ENCODE results near the gene HDAC4. TPM values are rescaled to one million over a fixed set of nuclear protein-coding genes. Genes with fewer than 3 reads are reported as not detected.

The HDAC4 gene
- total RNA-seq, 1 experiment from 2014 or later = 47.6 TPM

- H3K79me2 ChIP-seq (ENCODE audit: insufficient read depth, low read length) = peaks cover 99% of the 10 kb centered on the region
- no peaks in the 10 kb centered on the region; a peak in 1 of 4 replicates for H3K36me3 ChIP-seq (ENCODE audit: control insufficient read depth in 1 of 2, insufficient read depth in 2 of 2, low read length in 2 of 2)
- no peaks in the 10 kb centered on the region for H4K20me1 ChIP-seq (ENCODE audit: insufficient read depth)
- DNase-seq (ENCODE audit: low read depth, low spot score) (no peak), ATAC-seq (no peak)
- TF ChIP-seq EZH2 (IDR thresholded peaks at IDR 0.05) (no peak), ZNF274 (IDR thresholded peaks at IDR 0.05; ENCODE audit: low read depth, low read length) (no peak), SP1 (IDR thresholded peaks at IDR 0.05; ENCODE audit: low read depth) (no peak), CTCF (IDR thresholded peaks at IDR 0.05 in 2 of 3, conservative IDR thresholded peaks at IDR 0.05 in 1 of 3; ENCODE audit: borderline replicate concordance in 1 of 3, insufficient read depth in 1 of 3, low read depth in 2 of 3, low read length in 2 of 3) (no peak), FOSL1 (IDR thresholded peaks at IDR 0.05; ENCODE audit: low read depth) (no peak), EGR1 (IDR thresholded peaks at IDR 0.05; ENCODE audit: low read depth) (no peak), ATF3 (IDR thresholded peaks at IDR 0.05) (no peak), RAD21 (IDR thresholded peaks at IDR 0.05; ENCODE audit: low read depth) (no peak), REST (IDR thresholded peaks at IDR 0.05; ENCODE audit: low read depth) (no peak), CBX3 (IDR thresholded peaks at IDR 0.05; ENCODE audit: low read depth) (no peak), MAX (IDR thresholded peaks at IDR 0.05) (no peak), YY1 (IDR thresholded peaks at IDR 0.05; ENCODE audit: extremely low read depth, insufficient replicate concordance, low read depth, low read length) (no peak), ZBTB33 (IDR thresholded peaks at IDR 0.05; ENCODE audit: extremely low read depth, insufficient replicate concordance, low read length) (no peak), CEBPB (IDR thresholded peaks at IDR 0.05; ENCODE audit: low read depth) (no peak)
- H3K27me3 ChIP-seq (ENCODE audit: insufficient read depth, low read length) = no peaks in the 10 kb centered on the region
- H2AFZ ChIP-seq (ENCODE audit: low read depth, low read length, poor library complexity, severe bottlenecking) = no peak overlapping the region
- intact Hi-C loops (cut with micrococcal nuclease) = loop anchor here (5.0 to 10.0 kb wide), 3 partner anchors 128 to 600 kb away; no protein-coding TSS in a partner anchor
- no peaks in the 10 kb centered on the region for H3K9me2 ChIP-seq (ENCODE audit: insufficient read depth)
- H3K9me3 ChIP-seq (ENCODE audit: control insufficient read depth in 1 of 2, insufficient read depth in 1 of 2, low read depth in 1 of 2, low read length in 2 of 2) = no peaks in the 10 kb centered on the region
- H3K27ac ChIP-seq (ENCODE audit: low read depth, low read length) = no peak overlapping the region
- no TSS peak for BruUV-seq (replicated peaks)
- POLR2A ChIA-PET = no interaction called here
- H3K4me3 ChIP-seq (replicated peaks in 1 of 2; ENCODE audit: low read depth in 1 of 2, low read length in 2 of 2) = no peak overlapping the region
- H3K4me2 ChIP-seq (ENCODE audit: low read length) = no peak overlapping the region
- RAD21 ChIA-PET (ENCODE audit: low non-redundant PET in 1 of 2, low total read pairs in 2 of 2, uncharacterized antibody in 2 of 2, unreplicated experiment in 2 of 2) = no interaction called here
- H3K9ac ChIP-seq (ENCODE audit: low read length) = no peak overlapping the region
- CTCF ChIA-PET = no interaction called here
- H3K4me1 ChIP-seq (ENCODE audit: control insufficient read depth in 1 of 2, insufficient read depth in 2 of 2, low read length in 2 of 2) = peaks cover 8 to 20% of the 10 kb centered on the region in 2 experiments; a peak in 3 of 4 replicates
These were observed 5.8 kb downstream of the HDAC4 start for GRCh38 chr2:239394978-239395377.
